HepG2 (cell line): ENCODE results near the gene KAZN. TPM values are rescaled to one million over a fixed set of nuclear protein-coding genes. Genes with fewer than 3 reads are reported as not detected.

ENCODE experiments used
- ATAC-seq: fragments of 200-7000 bp; cut with Tn5 transposase; 3 replicates; pipeline ENCODE4 v1.9.1; 2020; ENCODE audit warnings: mild to moderate bottlenecking, moderate library complexity
- BruUV-seq: library from RNA; stranded (reverse); fragments of 400-500 nt; replicated peaks from 2 replicates; lab custom pipeline; 2021; lab: Mats Ljungman, UMichigan
- CTCF ChIA-PET: fragments of 300-600 bp; formaldehyde crosslinking; extraction: SDS; loops from one replicate; lab custom pipeline; 2021; ENCODE audit warnings: low total read pairs, inconsistent platforms, low intra/inter-chr PET ratio; lab: Yijun Ruan, JAX
- POLR2A ChIA-PET: fragments of 350-600 bp; sonication (Branson Sonifier 250); formaldehyde crosslinking; loops from one replicate; lab custom pipeline; 2020; ENCODE audit warnings: antibody characterized with exemption, inconsistent platforms; lab: Yijun Ruan, JAX
- DNase-seq: peaks from one replicate; pipeline ENCODE4 v3.0.0-alpha.2; 2015; ENCODE audit warnings: low spot score
- FAIRE-seq: peaks from 3 replicates; lab custom pipeline; 2011; peaks lifted over from hg19 to GRCh38; lab: Jason Lieb, UNC
- H2AFZ ChIP-seq: one replicate; pipeline ENCODE4 v1.6.1; 2011; ENCODE audit warnings: low read length, inconsistent platforms
- H3K27ac ChIP-seq: fragments of 300-600 bp; 3 replicates; pipeline ENCODE4 v1.8.0; 2011; ENCODE audit warnings: mixed run types, mild to moderate bottlenecking, mixed read lengths, low read length, inconsistent platforms; ENCODE audit not compliant: insufficient read depth; ENCODE audit errors: extremely low read length
- H3K27me3 ChIP-seq, 2 experiments: fragments of 200-600 bp in 1 of 2; 2 replicates in 1 of 2; 3 replicates in 1 of 2; pipeline versions ENCODE4 v1.6.0 to v1.8.0; 2011; ENCODE audit warnings: low read length in 2 of 2, mild to moderate bottlenecking in 2 of 2, moderate library complexity in 2 of 2, inconsistent platforms in 1 of 2; ENCODE audit not compliant: insufficient read depth in 2 of 2, control insufficient read depth in 1 of 2
- H3K36me3 ChIP-seq, 2 experiments: fragments of 200-600 bp in 1 of 2; replicated peaks in 1 of 2; 2 replicates in 1 of 2; 3 replicates in 1 of 2; pipeline versions ENCODE4 v1.5.1 to v1.8.0; 2011; ENCODE audit warnings: low read length in 2 of 2, inconsistent platforms in 1 of 2; ENCODE audit not compliant: insufficient read depth in 2 of 2, control insufficient read depth in 1 of 2
- H3K4me1 ChIP-seq: 2 replicates; pipeline ENCODE4 v1.5.1; 2012; ENCODE audit warnings: low read length, inconsistent platforms; ENCODE audit not compliant: insufficient read depth
- H3K4me2 ChIP-seq: 2 replicates; pipeline ENCODE4 v1.6.0; 2011; ENCODE audit warnings: low read depth, low read length, inconsistent platforms
- H3K4me3 ChIP-seq, 3 experiments: fragments of 200-600 bp in 1 of 3; sonication (generic), shearing (Covaris generic) in 1 of 3; replicated peaks in 1 of 3; 2 replicates each; pipeline ENCODE4 v1.5.1; 2011 to 2016; ENCODE audit warnings: low read length in 3 of 3, inconsistent platforms in 2 of 3, low read depth in 2 of 3, mild to moderate bottlenecking in 2 of 3, control low read depth in 1 of 3, mixed read lengths in 1 of 3; ENCODE audit not compliant: insufficient read depth in 1 of 3
- H3K79me2 ChIP-seq: one replicate; pipeline ENCODE4 v1.6.1; 2011; ENCODE audit warnings: low read length, inconsistent platforms; ENCODE audit not compliant: insufficient read depth
- H3K9ac ChIP-seq: 2 replicates; pipeline ENCODE4 v1.6.0; 2011; ENCODE audit warnings: mild to moderate bottlenecking, low read depth, low read length, inconsistent platforms; ENCODE audit not compliant: insufficient read depth
- H3K9me3 ChIP-seq: 2 replicates; pipeline ENCODE4 v1.5.1; 2012; ENCODE audit warnings: mild to moderate bottlenecking, low read length
- H4K20me1 ChIP-seq: 2 replicates; pipeline ENCODE4 v1.6.0; 2011; ENCODE audit warnings: inconsistent platforms, mild to moderate bottlenecking, low read length, moderate library complexity; ENCODE audit not compliant: insufficient read depth
- DNMT1 ChIP-seq: sonication (generic); formaldehyde crosslinking; IDR thresholded peaks from 2 replicates; pipeline ENCODE4 v1.5.1; 2020; ENCODE audit warnings: mild to moderate bottlenecking, missing genetic modification reagents
- GTF2F1 ChIP-seq: fragments of 150-350 bp; IDR thresholded peaks from 2 replicates; pipeline ENCODE4 v1.6.1; 2014; ENCODE audit warnings: low read length
- KAT2B ChIP-seq: fragments of 150-350 bp; IDR thresholded peaks from 2 replicates; pipeline ENCODE4 v1.6.1; 2014; ENCODE audit warnings: low read depth, low read length, borderline replicate concordance
- KLF12 ChIP-seq: sonication (generic); formaldehyde crosslinking; IDR thresholded peaks from 2 replicates; pipeline ENCODE4 v1.4.0; 2020; ENCODE audit warnings: missing genetic modification reagents, borderline replicate concordance
- KMT2A ChIP-seq: sonication (generic); formaldehyde crosslinking; IDR thresholded peaks from 2 replicates; pipeline ENCODE4 v1.4.0; 2020; ENCODE audit warnings: missing genetic modification reagents
- NR3C1 ChIP-seq: sonication (generic); formaldehyde crosslinking; IDR thresholded peaks from 2 replicates; pipeline ENCODE4 v1.4.0; 2020; ENCODE audit warnings: missing genetic modification reagents
- PLSCR1 ChIP-seq: sonication (generic); formaldehyde crosslinking; IDR thresholded peaks from 2 replicates; pipeline ENCODE4 v1.5.0; 2020; ENCODE audit warnings: missing genetic modification reagents, mild to moderate bottlenecking, borderline replicate concordance
- PRPF4 ChIP-seq: fragments of 200-400 bp; formaldehyde crosslinking; IDR thresholded peaks from 2 replicates; pipeline ENCODE4 v1.6.1; 2016; ENCODE audit warnings: low read length, low read depth; ENCODE audit not compliant: poor library complexity, severe bottlenecking
- RBM39 ChIP-seq: fragments of 200-400 bp; formaldehyde crosslinking; IDR thresholded peaks from one replicate; pipeline ENCODE4 v1.6.1; 2018; ENCODE audit warnings: antibody characterized with exemption, mild to moderate bottlenecking, low read depth, low read length; ENCODE audit not compliant: poor library complexity, severe bottlenecking
- ZNF121 ChIP-seq: sonication (generic); formaldehyde crosslinking; IDR thresholded peaks from 2 replicates; pipeline ENCODE4 v1.5.0; 2020; ENCODE audit warnings: mild to moderate bottlenecking, missing genetic modification reagents
- ZNF432 ChIP-seq: sonication (generic); formaldehyde crosslinking; IDR thresholded peaks from 2 replicates; pipeline ENCODE4 v1.5.0; 2020; ENCODE audit warnings: missing genetic modification reagents, mild to moderate bottlenecking, borderline replicate concordance
- ZNF563 ChIP-seq: sonication (generic); formaldehyde crosslinking; IDR thresholded peaks from 2 replicates; pipeline ENCODE4 v1.8.0; 2022; ENCODE audit warnings: mild to moderate bottlenecking, moderate library complexity, missing genetic modification reagents
- ZNF570 ChIP-seq: sonication (generic); formaldehyde crosslinking; IDR thresholded peaks from 2 replicates; pipeline ENCODE4 v1.4.0; 2020; ENCODE audit warnings: mild to moderate bottlenecking, missing genetic modification reagents, borderline replicate concordance
- ZNF577 ChIP-seq: sonication (generic); formaldehyde crosslinking; IDR thresholded peaks from 2 replicates; pipeline ENCODE4 v1.4.0; 2020; ENCODE audit warnings: mild to moderate bottlenecking, low read depth, missing genetic modification reagents, borderline replicate concordance
- ZNF644 ChIP-seq: IDR thresholded peaks from 2 replicates; pipeline ENCODE4 v1.6.1; 2016; ENCODE audit warnings: low read depth
- ZSCAN12 ChIP-seq: sonication (generic); formaldehyde crosslinking; IDR thresholded peaks from 2 replicates; pipeline ENCODE4 v1.9.0; 2021; ENCODE audit warnings: mild to moderate bottlenecking, missing genetic modification reagents
- ZSCAN29 ChIP-seq: sonication (generic); formaldehyde crosslinking; conservative IDR thresholded peaks from 2 replicates; pipeline ENCODE4 v1.4.0; 2020; ENCODE audit warnings: mild to moderate bottlenecking, missing genetic modification reagents
- WGBS: methylation state at CpG from one replicate; pipeline ENCODE4 v1.1.6; 2017; ENCODE audit warnings: low lambda C conversion rate; 5-methylcytosine and 5-hydroxymethylcytosine counted together
- in situ Hi-C: cut with HindIII; loops from 2 replicates; pipeline ENCODE4 v1.10.0; 2017; ENCODE audit warnings: low pct_unique_long_range_greater_than_20kb; ENCODE audit not compliant: extremely low pct_ligation_motif_present
- intact Hi-C: fragments of 100-400 bp; cut with micrococcal nuclease; formaldehyde crosslinking; loops from one replicate; pipeline ENCODE4 v1.10.0; 2022; ENCODE audit not compliant: unreplicated experiment
- polyA plus RNA-seq, 8 experiments: library from polyadenylated mRNA; depleted of rRNA in 3 of 8; stranded (reverse) in 7 of 8; unstranded in 1 of 8; fragments of >200 nt; fragmentation: Illumina TruSeq in 4 of 8; extraction: Trizol in 4 of 8; gene quantifications; 2 replicates each; pipeline versions ENCODE4 v1.2.1 to v1.2.3, GENCODE V29; 2011 to 2016; ENCODE audit warnings: low read depth in 4 of 8, missing spikeins in 1 of 8, mixed read lengths in 1 of 8; ENCODE audit not compliant: insufficient read depth in 1 of 8
- total RNA-seq, 5 experiments: library from RNA; depleted of rRNA; stranded (reverse); fragments of >200 nt; fragmentation: Illumina TruSeq; extraction: Trizol; gene quantifications; 2 replicates each; pipeline ENCODE4 v1.2.3, GENCODE V29; 2016; ENCODE audit warnings: low read depth in 1 of 5
- TF ChIP-seq, protein P1 (sequence below): IDR thresholded peaks from 2 replicates; pipeline ENCODE4 v1.6.1; 2012; ENCODE audit warnings: low read length, improper control_type of control experiment
- TF ChIP-seq, protein P2 (sequence below): sonication (generic); formaldehyde crosslinking; IDR thresholded peaks from 2 replicates; pipeline ENCODE4 v1.5.0; 2020; ENCODE audit warnings: missing genetic modification reagents
- TF ChIP-seq, protein P3 (sequence below): sonication (generic); formaldehyde crosslinking; IDR thresholded peaks from 2 replicates; pipeline ENCODE4 v1.5.0; 2020; ENCODE audit warnings: missing genetic modification reagents

The KAZN gene
- total and polyA plus RNA-seq, 2 of the 13 experiments (the other 11 are each of a cell fraction or from before 2014, with no cell fraction given): 10.4 to 13.5 TPM

DNA sequence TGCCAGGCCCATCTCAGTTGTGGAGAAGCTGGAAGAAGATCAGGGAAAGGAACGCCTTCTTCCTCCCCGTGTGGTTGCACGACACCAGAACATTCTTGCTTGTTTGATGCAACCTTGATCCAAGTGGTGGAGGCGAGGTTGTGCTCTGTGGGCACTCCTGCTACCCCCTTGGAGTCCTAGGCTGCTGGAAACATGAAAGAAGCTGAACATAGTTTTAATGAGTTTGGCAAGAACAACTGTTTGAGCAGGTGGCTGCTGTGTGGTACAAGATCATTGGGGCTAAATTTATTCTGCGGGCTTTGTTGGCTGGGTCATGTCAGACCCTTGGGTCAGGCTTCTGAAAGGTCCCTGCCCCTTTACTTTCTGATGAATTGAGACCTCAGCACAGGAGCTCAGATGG lies 5.9 kb downstream of the KAZN start (continued):
- TF ChIP-seq DNMT1 (CRISPR knock-in tag) (no peak), ZNF570 (CRISPR knock-in tag) (no peak), ZSCAN29 (no peak), KMT2A (CRISPR knock-in tag) (no peak), GTF2F1 (no peak), ZSCAN12 (CRISPR knock-in tag) (no peak), KAT2B (no peak), NR3C1 (CRISPR knock-in tag) (no peak), ZNF563 (no peak), PRPF4 (no peak)

DNA sequence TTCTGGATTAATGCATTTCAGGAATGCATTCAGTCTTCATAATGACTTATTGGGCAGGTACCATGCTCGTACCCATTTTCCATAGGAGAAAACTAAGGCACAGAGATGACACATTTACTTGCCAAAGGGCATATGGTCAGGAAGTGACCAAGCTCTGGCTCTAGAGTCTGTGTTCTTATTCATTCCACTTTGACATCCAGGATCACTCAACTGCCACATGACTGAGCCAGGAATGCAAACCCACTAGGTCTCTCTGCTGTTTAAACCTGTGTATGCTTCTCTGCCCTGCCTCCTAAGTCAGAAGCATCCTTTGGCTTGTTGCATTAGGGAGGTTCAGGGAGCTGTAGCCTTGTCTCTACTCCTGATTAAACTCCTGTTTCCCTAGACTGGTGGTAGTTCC lies 7.5 kb downstream of the KAZN start:
- ChIA-PET POLR2A (no interaction called here), CTCF (no interaction called here)
- intact Hi-C loops (no loop called here), in situ Hi-C loops (no loop called here)
- Histone ChIP-seq H4K20me1 (no peaks in the 10 kb centered on the region), H3K79me2 (no peaks in the 10 kb centered on the region), H3K27me3 (peaks cover 1 to 17% of the 10 kb centered on the region in 2 experiments; a peak in 4 of 5 replicates), H2AFZ (no peak overlapping the region), H3K9me3 (no peaks in the 10 kb centered on the region), H3K4me2 (no peak overlapping the region), H3K36me3 (no peaks in the 10 kb centered on the region), H3K27ac (no peak overlapping the region), H3K4me1 (no peaks in the 10 kb centered on the region), H3K9ac (no peak overlapping the region), H3K4me3 (no peak overlapping the region)
- DNase-seq (no peak), ATAC-seq (no peak), FAIRE-seq (no peak)
- 0% methylated on average over 1 of the region's 1 CpG for WGBS
- no TSS peak for BruUV-seq
- TF ChIP-seq ZNF577 (CRISPR knock-in tag): no peak
- TF ChIP-seq, protein P1, sequence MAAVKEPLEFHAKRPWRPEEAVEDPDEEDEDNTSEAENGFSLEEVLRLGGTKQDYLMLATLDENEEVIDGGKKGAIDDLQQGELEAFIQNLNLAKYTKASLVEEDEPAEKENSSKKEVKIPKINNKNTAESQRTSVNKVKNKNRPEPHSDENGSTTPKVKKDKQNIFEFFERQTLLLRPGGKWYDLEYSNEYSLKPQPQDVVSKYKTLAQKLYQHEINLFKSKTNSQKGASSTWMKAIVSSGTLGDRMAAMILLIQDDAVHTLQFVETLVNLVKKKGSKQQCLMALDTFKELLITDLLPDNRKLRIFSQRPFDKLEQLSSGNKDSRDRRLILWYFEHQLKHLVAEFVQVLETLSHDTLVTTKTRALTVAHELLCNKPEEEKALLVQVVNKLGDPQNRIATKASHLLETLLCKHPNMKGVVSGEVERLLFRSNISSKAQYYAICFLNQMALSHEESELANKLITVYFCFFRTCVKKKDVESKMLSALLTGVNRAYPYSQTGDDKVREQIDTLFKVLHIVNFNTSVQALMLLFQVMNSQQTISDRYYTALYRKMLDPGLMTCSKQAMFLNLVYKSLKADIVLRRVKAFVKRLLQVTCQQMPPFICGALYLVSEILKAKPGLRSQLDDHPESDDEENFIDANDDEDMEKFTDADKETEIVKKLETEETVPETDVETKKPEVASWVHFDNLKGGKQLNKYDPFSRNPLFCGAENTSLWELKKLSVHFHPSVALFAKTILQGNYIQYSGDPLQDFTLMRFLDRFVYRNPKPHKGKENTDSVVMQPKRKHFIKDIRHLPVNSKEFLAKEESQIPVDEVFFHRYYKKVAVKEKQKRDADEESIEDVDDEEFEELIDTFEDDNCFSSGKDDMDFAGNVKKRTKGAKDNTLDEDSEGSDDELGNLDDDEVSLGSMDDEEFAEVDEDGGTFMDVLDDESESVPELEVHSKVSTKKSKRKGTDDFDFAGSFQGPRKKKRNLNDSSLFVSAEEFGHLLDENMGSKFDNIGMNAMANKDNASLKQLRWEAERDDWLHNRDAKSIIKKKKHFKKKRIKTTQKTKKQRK: no peak
- no peak for TF ChIP-seq ZNF432 (CRISPR knock-in tag)
- no peak for TF ChIP-seq RBM39
- TF ChIP-seq, protein P2, sequence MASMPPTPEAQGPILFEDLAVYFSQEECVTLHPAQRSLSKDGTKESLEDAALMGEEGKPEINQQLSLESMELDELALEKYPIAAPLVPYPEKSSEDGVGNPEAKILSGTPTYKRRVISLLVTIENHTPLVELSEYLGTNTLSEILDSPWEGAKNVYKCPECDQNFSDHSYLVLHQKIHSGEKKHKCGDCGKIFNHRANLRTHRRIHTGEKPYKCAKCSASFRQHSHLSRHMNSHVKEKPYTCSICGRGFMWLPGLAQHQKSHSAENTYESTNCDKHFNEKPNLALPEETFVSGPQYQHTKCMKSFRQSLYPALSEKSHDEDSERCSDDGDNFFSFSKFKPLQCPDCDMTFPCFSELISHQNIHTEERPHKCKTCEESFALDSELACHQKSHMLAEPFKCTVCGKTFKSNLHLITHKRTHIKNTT: no peak
- TF ChIP-seq, protein P3, sequence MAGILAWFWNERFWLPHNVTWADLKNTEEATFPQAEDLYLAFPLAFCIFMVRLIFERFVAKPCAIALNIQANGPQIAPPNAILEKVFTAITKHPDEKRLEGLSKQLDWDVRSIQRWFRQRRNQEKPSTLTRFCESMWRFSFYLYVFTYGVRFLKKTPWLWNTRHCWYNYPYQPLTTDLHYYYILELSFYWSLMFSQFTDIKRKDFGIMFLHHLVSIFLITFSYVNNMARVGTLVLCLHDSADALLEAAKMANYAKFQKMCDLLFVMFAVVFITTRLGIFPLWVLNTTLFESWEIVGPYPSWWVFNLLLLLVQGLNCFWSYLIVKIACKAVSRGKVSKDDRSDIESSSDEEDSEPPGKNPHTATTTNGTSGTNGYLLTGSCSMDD (CRISPR knock-in tag): no peak
- no peak for TF ChIP-seq ZNF121
- TF ChIP-seq ZNF644: no peak
- TF ChIP-seq KLF12 (CRISPR knock-in tag): no peak
- TF ChIP-seq PLSCR1 (CRISPR knock-in tag): no peak
